HG02938 (cell line): ENCODE measurements around the gene CIDEC.

ENCODE experiments used
- ATAC-seq: cut with Tn5 transposase; IDR thresholded peaks from one replicate; pipeline ENCODE4 v1.9.1; 2021; ENCODE audit warnings: mild to moderate bottlenecking, moderate library complexity; ENCODE audit not compliant: unreplicated experiment

The CIDEC gene, protein sequence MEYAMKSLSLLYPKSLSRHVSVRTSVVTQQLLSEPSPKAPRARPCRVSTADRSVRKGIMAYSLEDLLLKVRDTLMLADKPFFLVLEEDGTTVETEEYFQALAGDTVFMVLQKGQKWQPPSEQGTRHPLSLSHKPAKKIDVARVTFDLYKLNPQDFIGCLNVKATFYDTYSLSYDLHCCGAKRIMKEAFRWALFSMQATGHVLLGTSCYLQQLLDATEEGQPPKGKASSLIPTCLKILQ

DNA sequence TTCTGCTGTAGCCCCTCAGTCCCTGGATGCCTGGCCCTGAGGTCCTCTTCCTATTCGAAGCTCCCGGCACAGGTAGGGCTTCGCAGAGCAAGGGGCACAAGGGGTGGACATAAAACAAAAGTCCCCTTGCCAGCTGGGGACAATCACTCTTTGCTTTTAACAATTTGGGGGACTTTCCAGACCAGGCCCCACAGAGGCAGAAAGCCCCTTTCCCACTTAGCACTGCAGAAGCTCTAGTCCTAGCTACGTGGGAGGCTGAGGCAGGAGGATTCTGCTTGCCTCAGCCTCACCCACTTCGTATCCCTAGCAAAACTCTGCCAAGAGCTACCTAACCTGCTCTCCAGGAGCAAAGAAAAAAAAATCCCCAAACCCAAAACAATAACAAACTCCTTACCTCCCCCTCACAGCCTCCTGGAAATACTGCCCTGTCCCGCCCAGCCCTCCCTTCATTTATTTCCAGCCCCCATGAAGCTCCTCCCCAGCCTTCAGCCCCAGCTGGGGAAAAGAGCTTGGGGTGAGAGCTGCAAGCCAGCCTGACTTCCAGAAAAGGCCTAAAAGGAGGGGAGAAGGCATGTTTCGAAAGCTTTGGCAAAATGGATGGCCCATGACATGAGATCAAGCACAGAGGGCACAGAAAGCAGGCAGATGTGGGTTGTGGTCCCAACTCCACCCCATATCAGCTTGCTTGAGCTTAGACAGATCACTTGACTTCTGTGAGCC is at the start of gene CIDEC:
Gene CIDEC (minus strand): TSS at position 424 of the 720 bp plus-strand sequence. CDS start 1,767 bp downstream, outside the sequence.
- no peak for ATAC-seq

DNA sequence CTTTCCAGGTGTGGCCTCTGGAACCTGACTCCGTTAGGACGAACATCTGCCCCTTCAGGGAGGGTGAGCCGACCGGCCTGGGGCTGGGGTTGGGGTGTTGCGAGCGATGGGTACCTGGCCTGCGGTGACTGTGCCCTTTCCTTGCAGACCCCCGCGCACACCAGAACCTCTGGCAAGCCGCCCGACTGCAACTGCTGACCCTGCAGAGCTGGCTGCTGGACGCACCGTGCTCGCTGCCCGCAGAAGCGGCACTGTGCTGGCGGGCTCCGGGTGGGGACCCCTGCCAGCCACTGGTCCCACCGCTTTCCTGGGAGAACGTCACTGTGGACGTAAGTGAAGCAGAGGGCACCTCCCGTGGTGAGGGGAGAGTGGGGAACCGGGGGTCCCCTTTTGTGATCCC is 48.1 kb upstream of the CIDEC start:
- ATAC-seq, result no peak

DNA sequence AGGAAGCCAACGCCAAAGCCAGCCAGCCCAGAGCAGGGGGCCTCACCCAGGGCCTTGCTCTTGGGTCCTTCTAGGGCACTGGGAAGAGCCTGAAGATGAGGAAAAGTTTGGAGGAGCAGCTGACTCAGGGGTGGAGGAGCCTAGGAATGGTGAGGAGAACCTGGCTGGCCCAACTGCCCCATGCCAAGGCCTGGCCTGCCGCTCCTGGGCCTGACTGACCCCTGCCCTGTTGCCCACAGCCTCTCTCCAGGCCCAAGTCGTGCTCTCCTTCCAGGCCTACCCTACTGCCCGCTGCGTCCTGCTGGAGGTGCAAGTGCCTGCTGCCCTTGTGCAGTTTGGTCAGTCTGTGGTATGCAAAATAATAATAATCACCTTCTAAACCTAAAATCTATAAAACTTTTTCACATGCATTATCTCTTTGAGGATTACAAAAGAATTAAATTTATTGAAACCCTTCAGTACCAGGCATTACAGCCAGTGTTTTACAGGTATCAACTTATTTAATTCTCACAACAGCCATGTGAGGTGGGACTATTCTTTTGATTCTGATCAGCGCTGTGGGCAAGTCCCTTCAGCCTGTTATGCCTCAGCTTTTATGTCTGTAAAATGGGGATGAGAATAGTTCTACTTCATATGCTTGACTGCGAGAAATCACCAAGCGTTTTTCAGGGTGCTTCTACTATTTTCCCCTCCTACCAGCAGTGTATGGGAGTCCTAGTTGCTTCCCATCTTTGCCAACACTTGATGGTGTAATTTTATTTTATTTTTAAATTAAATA is 38.4 kb upstream of the CIDEC start:
- ATAC-seq, result no peak

DNA sequence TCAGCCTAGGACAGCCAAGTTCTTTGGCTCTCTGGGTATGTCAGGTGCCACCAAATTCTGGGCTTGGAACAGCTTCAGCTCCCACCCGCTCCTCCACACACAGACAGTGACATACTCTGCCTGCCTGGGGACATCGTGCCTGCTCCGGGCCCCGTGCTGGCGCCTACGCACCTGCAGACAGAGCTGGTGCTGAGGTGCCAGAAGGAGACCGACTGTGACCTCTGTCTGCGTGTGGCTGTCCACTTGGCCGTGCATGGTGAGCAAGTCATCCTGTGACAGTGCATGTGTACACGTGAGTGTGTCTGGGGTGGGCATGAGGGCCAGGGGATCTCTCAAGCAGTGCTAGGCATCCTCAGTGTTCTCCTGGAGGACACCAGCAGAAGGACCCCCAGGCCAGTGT is 37.8 kb upstream of the CIDEC start:
- no peak for ATAC-seq

DNA sequence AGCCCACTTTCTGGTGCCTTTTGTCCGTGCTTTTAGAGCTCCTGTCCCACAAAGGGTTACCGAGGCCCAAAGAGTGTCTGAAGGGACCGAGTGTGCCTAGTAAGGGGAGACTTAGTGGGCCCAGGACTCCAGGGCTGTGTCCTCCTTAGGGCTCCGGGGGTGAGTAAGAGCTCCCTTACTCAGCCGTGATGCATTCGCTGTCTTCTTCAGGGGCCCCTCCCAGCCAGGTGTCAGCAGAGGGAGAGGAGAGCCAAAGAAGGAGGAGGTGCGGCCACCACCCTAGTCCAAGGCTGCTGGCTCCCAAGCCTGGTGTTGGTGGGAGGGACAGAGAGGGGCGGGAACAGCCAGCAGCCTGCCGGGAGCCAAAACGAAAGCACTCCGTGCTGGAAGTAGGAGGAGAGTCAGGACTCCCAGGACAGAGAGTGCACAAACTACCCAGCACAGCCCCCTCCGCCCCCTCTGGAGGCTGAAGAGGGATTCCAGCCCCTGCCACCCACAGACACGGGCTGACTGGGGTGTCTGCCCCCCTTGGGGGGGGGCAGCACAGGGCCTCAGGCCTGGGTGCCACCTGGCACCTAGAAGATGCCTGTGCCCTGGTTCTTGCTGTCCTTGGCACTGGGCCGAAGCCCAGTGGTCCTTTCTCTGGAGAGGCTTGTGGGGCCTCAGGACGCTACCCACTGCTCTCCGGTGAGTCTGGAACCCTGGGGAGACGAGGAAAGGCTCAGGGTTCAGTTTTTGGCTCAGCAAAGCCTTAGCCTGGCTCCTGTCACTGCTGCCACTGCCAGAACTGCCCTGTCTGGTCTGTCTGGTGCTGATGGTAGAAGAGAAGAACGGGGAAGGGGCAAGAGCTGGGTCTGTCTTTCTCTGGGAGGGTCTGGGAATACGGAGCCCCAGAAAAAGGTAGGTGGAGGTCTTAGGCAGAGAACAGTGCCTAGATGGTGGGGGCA is 37.0 kb upstream of the CIDEC start, which contains the start of gene IL17RC:
Gene IL17RC (plus strand): TSS at position 365 of the 947 bp plus-strand sequence. CDS start 218 bp downstream, at position 583.
- ATAC-seq, result no peak

DNA sequence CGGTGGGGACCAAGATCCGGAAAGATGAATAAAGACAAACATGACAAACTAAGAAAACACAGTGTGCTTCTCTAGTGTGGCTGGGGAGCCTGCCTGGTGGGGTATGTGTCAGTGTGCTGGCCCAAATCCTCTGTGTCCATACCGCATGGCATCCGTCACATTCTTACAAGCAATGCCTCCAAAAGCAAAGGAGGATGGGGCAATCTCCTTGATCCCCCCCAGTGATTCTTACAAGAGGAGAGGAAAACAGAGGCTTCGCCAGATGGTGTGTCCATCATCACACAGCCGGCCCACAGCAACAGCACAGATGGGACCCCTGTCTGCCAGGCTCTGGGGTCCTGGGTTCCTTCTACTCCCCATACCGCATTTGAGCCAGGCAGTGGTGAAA is 36.3 kb upstream of the CIDEC start:
- no peak for ATAC-seq

DNA sequence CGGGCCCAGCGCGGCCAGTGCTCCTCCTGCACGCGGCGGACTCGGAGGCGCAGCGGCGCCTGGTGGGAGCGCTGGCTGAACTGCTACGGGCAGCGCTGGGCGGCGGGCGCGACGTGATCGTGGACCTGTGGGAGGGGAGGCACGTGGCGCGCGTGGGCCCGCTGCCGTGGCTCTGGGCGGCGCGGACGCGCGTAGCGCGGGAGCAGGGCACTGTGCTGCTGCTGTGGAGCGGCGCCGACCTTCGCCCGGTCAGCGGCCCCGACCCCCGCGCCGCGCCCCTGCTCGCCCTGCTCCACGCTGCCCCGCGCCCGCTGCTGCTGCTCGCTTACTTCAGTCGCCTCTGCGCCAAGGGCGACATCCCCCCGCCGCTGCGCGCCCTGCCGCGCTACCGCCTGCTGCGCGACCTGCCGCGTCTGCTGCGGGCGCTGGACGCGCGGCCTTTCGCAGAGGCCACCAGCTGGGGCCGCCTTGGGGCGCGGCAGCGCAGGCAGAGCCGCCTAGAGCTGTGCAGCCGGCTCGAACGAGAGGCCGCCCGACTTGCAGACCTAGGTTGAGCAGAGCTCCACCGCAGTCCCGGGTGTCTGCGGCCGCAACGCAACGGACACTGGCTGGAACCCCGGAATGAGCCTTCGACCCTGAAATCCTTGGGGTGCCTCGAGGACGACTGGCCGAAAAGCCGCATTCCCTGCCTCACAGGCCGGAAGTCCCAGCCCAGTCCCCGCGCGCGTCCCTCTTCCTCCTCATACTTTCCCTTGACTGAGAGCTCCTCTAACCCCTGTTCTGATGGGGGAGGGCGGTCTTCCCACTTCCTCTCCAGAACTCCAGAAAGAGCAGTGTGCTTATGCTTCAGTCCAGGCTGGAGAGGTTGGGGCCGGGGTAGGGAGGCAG is 35.4 kb upstream of the CIDEC start:
- ATAC-seq, result no peak

DNA sequence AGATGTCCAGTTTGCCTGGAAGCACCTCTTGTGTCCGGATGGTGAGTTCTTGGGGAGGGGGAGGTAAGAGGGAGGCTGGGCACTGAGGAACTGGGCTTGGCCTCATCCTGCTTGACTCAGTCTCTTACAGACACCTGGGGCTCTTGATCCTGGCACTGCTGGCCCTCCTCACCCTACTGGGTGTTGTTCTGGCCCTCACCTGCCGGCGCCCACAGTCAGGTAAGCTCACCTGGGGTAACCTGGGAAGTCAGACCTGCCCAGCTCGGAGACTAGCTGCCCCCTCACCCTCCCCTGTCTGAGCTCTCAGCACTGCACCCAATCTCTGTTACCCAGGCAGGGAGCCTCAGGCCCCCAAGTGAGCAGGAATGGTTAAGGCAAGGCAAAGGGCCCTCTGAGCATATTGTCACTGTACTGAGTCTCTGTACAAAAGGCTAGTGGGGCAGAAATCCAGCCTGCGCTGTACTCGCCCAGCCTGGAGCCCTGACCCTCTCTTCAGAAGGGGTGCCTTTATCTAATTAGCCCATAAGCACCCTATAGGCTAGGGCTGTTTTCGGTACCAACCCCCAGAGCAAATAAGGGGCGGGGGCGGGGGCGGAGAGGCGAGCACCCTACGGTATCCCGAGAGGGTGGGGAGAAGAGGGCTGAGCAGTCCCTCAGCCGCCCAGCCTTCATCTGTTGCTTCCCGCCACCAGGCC is 34.7 kb upstream of the CIDEC start:
- ATAC-seq, result no peak

DNA sequence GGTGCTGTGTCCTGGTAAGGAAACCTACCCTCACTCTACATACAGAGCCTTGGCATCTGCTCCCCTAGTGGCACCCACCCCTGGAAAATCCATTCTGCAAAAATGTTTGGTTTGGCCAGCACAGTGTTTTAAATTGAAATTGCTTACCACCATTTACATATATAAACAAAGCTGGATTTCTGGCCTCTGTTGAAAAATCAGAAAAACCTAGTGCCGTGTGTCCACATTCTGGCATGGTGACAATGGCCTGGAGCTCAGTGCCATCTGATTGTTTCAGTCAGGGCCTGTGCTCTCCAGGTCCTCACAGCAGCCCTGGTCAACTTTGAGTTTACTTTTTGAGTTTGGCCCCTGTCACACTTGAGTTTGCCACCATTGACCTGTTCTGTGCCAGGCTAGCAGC is 34.0 kb upstream of the CIDEC start:
- ATAC-seq, result no peak

DNA sequence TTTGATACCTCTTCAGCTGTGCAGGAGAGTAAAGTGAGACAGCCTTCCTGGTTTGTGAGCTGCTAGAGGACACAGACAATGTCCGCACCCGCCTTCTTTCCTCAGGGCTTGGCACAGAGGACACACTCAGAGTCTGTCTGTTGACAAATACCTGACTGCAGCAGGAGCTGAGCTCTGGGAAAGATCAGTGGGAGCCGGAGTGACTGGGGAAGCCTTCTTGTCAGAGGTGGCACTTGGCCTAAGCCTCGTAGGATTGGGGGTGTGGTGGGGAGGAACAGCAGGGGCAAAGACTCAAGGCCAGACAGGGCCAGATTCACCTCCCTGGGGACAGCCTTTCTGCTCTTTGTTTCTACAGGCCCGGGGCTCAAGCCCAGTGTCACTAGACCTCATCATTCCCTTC is 33.5 kb upstream of the CIDEC start:
- ATAC-seq, result no peak

DNA sequence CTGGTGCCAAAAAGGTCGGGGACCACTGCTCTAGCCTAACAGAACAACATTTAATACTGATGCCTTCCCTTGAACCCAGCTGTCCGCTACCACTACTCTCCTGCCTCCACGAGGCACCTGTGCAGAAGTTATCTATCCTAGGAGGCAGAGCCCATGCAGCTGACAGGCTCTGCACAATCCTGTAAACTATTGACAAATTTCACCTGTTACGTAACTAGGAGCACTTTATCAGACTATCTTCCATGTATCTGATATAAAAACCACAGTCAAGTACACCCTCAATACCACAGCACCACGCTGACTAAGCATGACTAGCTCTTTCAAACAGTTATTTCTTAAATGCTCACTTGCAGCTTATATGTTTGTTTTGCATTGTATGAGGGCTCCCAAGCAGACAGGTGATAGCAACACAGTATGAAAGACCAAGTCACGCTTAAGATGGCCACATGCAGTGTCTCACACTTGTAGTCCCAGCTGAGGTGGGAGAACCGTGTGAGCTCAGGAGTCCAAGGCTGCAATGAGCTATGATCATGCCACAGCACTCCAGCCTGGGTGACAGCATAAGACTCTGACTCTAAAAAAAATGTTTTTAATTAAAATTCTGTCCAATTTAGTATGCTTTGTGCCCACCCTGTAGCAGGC is 32.4 kb upstream of the CIDEC start:
- no peak for ATAC-seq

DNA sequence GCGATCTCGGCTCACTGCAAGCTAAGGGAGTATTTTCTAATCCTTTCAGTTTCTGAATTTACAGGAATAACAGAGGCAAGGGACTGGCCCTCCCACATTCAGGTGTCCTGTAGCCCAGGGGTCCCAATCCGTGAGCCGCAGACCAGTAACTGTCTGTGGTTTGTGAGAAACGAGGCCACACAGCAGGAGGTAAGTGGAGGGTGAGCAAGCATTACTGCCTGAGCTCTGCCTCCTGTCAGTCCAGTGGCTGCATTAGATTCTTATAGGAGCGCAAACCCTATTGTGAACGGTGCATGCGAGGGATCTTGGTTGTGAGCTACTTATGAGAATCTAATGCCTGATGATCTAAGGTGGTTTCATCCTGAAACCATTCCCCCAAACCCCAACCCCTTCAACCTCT is 31.8 kb upstream of the CIDEC start:
- no peak for ATAC-seq

DNA sequence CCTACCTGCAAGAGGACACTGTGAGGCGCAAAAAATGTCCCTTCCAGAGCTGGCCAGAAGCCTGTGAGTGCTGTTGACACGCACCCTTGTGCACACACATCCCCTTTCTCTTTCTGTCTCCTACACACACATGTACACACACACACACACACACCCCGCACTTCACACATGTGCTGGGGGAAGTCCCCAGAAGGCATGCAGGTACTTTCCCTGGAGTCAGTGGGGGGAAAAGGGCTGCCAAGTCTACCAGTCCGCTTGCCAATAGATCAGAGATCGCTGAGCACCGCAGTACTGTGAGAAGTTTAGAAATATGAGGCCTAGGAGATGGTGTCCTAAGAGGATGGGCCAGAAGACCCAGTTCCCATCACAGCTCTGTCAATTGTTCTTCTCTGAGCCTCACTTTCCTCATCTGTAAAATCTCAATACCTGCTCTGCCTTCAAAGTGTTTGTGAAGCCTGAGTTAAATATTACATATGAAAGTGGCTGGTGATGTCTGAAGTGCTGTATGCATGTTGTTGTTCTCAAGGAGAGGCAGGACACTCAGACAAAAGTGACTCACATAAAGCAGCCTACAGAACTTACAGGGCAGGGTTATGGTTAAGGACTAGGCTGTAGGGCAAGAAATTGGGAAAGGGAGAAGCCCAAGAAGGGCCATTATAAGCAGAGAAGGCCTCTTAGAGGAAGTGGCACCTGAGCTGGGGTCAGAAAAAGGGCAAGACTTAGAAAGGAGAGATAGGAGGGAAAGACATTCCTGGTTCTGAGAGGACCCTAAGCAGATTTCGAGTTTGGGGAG is 29.4 kb upstream of the CIDEC start:
- no peak for ATAC-seq

DNA sequence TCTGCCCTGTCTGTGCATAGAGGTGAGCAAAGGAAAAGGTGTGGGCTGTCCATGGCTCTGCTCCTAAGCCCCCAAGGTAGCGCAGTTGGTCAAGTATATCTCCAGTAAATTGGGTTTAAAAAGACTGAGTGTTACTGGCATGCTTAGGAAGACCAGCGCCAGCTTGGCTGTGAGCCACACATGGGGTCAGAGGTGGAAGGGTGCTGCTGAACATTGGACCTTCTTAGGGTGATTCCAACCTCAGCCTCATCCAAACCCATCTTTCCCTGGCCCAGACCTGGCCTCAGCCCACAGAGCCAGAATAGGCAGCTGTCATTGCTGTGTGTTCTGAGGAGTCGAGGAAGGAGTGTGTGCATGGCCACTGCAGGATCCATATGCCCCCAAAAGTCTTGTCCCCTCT is 28.2 kb upstream of the CIDEC start:
- ATAC-seq, result no peak

DNA sequence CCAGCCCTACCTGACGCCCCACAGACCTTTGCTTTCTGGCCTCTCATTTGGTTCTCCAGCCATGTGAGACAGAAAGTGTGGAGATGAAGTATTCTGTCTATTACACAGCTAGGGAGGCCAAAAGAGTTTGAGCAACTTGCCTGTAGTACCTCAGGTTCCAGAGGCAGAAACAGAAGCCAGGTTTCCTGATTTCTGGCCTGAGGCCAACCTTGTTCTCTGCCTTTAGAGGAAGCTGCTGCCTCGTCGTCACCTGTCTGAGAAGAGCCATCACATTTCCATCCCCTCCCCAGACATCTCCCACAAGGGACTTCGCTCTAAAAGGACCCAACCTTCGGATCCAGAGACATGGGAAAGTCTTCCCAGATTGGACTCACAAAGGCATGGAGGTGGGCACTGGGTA is 26.4 kb upstream of the CIDEC start:
- no peak for ATAC-seq

DNA sequence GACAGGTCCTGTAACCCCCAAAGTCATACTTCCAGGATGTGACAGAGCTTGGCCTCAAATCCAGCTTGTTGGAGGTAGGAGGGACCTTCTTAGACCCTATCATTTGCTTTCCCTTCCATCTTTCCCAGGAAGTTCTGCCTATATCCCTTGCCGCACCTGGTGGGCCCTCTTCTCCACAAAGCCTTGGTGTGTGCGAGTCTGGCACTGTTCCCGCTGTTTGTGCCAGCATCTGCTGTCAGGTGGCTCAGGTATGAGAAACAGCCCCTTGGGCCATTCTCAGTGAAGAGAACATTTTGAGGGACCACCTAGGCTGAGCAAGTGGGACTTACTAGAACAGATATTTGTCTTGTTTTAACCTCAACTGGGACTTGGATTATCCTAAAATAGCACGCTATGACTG is 23.9 kb upstream of the CIDEC start:
- no peak for ATAC-seq

DNA sequence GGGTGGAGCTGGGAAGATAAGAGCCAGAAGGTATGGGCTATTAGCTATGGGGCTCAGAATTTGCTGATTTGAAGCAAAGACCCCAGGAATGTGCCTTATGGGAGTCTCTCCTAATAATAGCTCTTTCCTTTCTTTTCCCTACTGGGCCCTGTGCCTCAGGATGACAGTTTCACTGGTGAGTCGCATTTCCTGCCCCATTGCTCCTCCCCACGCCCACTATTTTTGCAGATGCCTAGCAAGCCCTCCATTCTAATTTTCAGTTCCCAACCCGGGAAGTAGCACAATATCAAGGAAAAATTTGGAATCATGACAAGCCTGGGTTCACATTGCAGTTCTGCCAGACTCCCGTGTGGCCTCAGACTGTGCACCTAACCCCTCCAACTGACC is 23.2 kb upstream of the CIDEC start:
- no peak for ATAC-seq
